Thoracic aorta (tissue), 2 donors: ENCODE results near the gene CD151. TPM values are rescaled to one million over a fixed set of nuclear protein-coding genes. Genes with fewer than 3 reads are reported as not detected.

Source experiments
- ATAC-seq: fragments of 150-250 bp; one replicate; pipeline ENCODE4 v1.8.0; 2017; ENCODE audit warnings: low read depth; ENCODE audit not compliant: insufficient number of reproducible peaks, low FRiP score
- DNase-seq: peaks from one replicate; pipeline ENCODE4 v3.0.0-alpha.2; 2020; ENCODE audit warnings: low spot score
- H3K27ac ChIP-seq, 2 donors: fragments of 200-600 bp; sonication (generic); 1 replicate in 1 of 2; 2 replicates in 1 of 2; pipeline ENCODE4 v1.5.1; 2016; ENCODE audit warnings: mild to moderate bottlenecking in 2 of 2, moderate library complexity in 2 of 2
- H3K27me3 ChIP-seq: fragments of 200-600 bp; sonication (generic); replicated peaks from 2 replicates; pipeline ENCODE4 v1.6.0; 2016; ENCODE audit warnings: mild to moderate bottlenecking; ENCODE audit not compliant: insufficient read depth
- H3K36me3 ChIP-seq: fragments of 200-600 bp; sonication (generic); one replicate; pipeline ENCODE4 v1.5.1; 2016
- H3K4me1 ChIP-seq, 2 donors: fragments of 200-600 bp; sonication (generic); 1 replicate in 1 of 2; 2 replicates in 1 of 2; pipeline versions ENCODE4 v1.5.1 to v1.6.0; 2016; ENCODE audit warnings: low read depth in 2 of 2, mild to moderate bottlenecking in 1 of 2; ENCODE audit not compliant: control insufficient read depth in 1 of 2
- H3K4me3 ChIP-seq: fragments of 200-600 bp; sonication (generic); 2 replicates; pipeline ENCODE4 v1.5.1; 2016; ENCODE audit warnings: mild to moderate bottlenecking
- H3K9me3 ChIP-seq: fragments of 200-600 bp; sonication (generic); 2 replicates; pipeline ENCODE4 v1.5.1; 2016
- total RNA-seq, 2 donors: library from RNA; depleted of rRNA; stranded (reverse); fragments of >200 nt; gene quantifications; one replicate each; pipeline versions ENCODE4 v1.1.0 to v1.2.3, GENCODE V29; 2016
- TF ChIP-seq, protein P1 (sequence below): fragments of 200-600 bp; sonication (generic); IDR thresholded peaks from one replicate; pipeline ENCODE4 v1.5.1; 2019; ENCODE audit warnings: antibody characterized with exemption

The CD151 gene
- total RNA-seq, 2 donors from 2014 or later = 532 to 1,455 TPM

DNA sequence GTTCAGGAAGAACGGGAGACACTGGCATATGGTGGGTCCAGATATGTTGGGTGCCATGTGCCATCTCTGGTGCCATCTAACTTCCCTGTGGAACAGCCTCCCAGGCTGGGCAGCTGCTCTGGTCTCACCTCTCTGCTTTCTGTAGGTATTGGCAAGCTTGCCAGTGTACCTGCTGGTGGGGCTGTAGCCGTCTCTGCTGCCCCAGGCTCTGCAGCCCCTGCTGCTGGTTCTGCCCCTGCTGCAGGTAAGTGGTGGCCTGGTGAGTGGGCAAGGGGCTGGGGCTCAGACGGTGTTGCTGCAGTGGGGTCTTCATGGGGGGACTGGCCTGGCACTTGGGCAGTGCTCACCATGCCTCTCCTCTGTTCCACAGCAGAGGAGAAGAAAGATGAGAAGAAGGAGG, 20.4 kb upstream of the CD151 start:
- H3K27me3 ChIP-seq = no peaks in the 10 kb centered on the region
- ATAC-seq = no peak
- DNase-seq = no peak
- TF ChIP-seq, protein P1, sequence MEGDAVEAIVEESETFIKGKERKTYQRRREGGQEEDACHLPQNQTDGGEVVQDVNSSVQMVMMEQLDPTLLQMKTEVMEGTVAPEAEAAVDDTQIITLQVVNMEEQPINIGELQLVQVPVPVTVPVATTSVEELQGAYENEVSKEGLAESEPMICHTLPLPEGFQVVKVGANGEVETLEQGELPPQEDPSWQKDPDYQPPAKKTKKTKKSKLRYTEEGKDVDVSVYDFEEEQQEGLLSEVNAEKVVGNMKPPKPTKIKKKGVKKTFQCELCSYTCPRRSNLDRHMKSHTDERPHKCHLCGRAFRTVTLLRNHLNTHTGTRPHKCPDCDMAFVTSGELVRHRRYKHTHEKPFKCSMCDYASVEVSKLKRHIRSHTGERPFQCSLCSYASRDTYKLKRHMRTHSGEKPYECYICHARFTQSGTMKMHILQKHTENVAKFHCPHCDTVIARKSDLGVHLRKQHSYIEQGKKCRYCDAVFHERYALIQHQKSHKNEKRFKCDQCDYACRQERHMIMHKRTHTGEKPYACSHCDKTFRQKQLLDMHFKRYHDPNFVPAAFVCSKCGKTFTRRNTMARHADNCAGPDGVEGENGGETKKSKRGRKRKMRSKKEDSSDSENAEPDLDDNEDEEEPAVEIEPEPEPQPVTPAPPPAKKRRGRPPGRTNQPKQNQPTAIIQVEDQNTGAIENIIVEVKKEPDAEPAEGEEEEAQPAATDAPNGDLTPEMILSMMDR = no peak
- no peak overlapping the region for H3K27ac ChIP-seq
- peaks cover 30% of the 10 kb centered on the region for H3K36me3 ChIP-seq
- H3K4me3 ChIP-seq = no peak overlapping the region
- peaks cover 13 to 30% of the 10 kb centered on the region in 2 donors for H3K4me1 ChIP-seq
- no peaks in the 10 kb centered on the region for H3K9me3 ChIP-seq

- H3K36me3 ChIP-seq = peaks cover 30% of the 10 kb centered on the region
- H3K27ac ChIP-seq = no peak overlapping the region
- peaks cover 13 to 27% of the 10 kb centered on the region in 2 donors for H3K4me1 ChIP-seq
- TF ChIP-seq, protein P1 = no peak
- no peaks in the 10 kb centered on the region for H3K9me3 ChIP-seq
- ATAC-seq (no peak), DNase-seq (no peak)
- H3K27me3 ChIP-seq = no peaks in the 10 kb centered on the region
- H3K4me3 ChIP-seq = no peak overlapping the region
Measured at GRCh38 chr11:813072-813455, 19.7 kb upstream of the CD151 start.

GRCh38 chr11:813456-814096, 19.2 kb upstream of the CD151 start:
- Histone ChIP-seq H3K27ac (no peak overlapping the region), H3K36me3 (peaks cover 30% of the 10 kb centered on the region), H3K9me3 (no peaks in the 10 kb centered on the region), H3K4me1 (peaks cover 11 to 25% of the 10 kb centered on the region in 2 donors), H3K4me3 (no peak overlapping the region), H3K27me3 (no peaks in the 10 kb centered on the region)
- DNase-seq = no peak
- TF ChIP-seq, protein P1 = no peak
- no peak for ATAC-seq

DNA sequence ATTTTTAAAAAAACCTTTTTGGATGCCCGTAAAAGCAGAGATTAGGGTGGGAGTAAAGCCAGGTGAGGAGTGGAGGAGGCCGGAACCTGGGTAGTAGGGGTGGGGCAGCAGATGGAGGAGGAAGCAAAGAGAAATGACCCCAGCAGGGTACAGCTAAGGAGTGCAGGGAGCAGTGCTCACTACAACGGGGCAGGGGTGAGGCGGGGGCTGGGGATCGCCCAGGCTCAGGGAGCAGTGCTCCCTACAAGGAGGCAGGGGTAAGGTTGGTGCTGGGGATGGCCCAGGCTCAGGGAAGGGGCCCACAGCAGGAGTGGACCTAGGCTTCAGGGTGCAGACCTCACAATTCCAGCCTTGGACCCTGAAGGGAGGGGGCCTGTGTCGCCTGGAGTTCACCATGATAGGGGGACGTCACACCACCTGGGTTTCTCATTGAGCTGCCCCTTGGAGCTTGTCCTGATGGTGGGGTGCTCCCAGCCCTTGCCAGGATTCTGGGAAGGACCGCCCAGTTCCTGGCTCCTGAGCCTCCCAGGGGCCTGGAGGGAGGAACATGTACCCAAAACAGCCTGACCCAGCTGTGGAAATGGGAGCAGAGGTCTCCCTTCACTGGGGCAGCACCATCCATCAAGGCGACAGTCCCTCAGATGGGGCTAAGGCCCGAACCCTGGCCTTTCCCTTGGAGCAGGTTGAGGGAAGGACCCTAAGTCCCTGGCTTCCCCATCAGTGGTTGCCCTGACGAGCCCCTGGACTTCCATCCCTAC, 16.9 kb upstream of the CD151 start:
- ATAC-seq = no peak
- TF ChIP-seq, protein P1 = no peak
- Histone ChIP-seq H3K27me3 (no peaks in the 10 kb centered on the region), H3K36me3 (peaks cover 30% of the 10 kb centered on the region), H3K27ac (no peak overlapping the region), H3K4me1 (peaks cover 15 to 24% of the 10 kb centered on the region in 2 donors), H3K4me3 (no peak overlapping the region), H3K9me3 (no peaks in the 10 kb centered on the region)
- no peak for DNase-seq

- H3K4me1 ChIP-seq = peaks cover 15 to 23% of the 10 kb centered on the region in 2 donors
- TF ChIP-seq, protein P1 = no peak
- no peak overlapping the region for H3K4me3 ChIP-seq
- no peaks in the 10 kb centered on the region for H3K27me3 ChIP-seq
- H3K27ac ChIP-seq = no peak overlapping the region
- no peaks in the 10 kb centered on the region for H3K9me3 ChIP-seq
- H3K36me3 ChIP-seq = peaks cover 28% of the 10 kb centered on the region
- ATAC-seq (no peak), DNase-seq (no peak)
Measured at GRCh38 chr11:816433-816779, 16.3 kb upstream of the CD151 start.
